ENCODE data around the gene TCTN2.

The TCTN2 gene

DNA sequence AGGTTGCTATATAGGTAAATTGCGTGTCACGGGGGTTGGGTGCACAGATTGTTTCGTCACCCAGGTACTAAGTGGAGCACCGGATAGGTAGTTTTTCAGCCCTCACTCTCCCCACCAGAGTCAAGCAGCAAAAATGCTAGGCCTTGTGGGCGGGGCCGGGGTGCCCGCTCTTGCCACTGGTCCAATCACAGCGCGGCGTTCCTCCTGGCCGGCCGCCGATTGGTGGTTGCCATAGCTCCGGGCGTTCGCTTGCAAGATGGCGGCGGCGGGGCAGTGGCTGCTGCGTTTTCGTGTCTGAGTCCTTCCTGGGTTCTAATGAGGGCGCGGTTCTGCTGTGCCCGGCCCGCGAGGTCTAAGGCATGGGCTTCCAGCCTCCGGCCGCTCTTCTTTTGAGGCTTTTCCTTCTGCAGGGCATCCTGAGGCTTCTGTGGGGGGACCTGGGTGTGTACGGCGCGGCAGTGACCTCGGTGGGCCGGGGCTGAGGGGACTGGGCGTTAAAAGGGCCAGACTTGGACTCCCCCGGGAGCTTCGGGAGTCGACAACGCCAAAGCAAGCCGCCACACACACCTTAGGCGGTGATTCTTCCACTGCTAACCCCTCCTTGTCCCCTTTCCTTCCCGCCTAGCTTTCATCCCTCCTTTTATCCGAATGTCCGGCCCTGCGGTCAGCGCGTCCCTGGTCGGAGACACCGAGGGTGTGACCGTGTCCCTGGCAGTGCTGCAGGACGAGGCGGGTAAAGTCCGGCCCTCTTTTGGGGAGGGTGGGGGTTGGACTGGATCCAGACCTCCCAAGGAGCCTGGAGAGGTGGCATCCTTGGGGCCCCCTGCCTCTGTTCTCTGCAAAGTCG lies at the start of gene TCTN2:
Gene TCTN2 (plus strand): TSS at position 232 of the 847 bp plus-strand sequence. CDS start 128 bp downstream, at position 360.
- Histone ChIP-seq H3K4me3 (ENCODE audit: low read depth, low read length) (peak within 1 kb of the TSS; percentile 86), H3K27ac (peak within 1 kb of the TSS; percentile 55), H3K36me3 (ENCODE audit: control insufficient read depth, insufficient read depth, low read length) (no peaks in the 10 kb centered on the region), H3K79me2 (no peaks in the 10 kb centered on the region), H3K4me1 (no peaks in the 10 kb centered on the region), H3K4me2 (ENCODE audit: low read length) (peak within 1 kb of the TSS; percentile 99), H3K27me3 (ENCODE audit: control insufficient read depth, insufficient read depth, low read length) (no peaks in the 10 kb centered on the region), H3K9ac (peak within 1 kb of the TSS; percentile 87), H3K9me3 (ENCODE audit: control insufficient read depth, low read length) (no peaks in the 10 kb centered on the region), H2AFZ (peak within 1 kb of the TSS; percentile 98)
- TF ChIP-seq, protein P1, sequence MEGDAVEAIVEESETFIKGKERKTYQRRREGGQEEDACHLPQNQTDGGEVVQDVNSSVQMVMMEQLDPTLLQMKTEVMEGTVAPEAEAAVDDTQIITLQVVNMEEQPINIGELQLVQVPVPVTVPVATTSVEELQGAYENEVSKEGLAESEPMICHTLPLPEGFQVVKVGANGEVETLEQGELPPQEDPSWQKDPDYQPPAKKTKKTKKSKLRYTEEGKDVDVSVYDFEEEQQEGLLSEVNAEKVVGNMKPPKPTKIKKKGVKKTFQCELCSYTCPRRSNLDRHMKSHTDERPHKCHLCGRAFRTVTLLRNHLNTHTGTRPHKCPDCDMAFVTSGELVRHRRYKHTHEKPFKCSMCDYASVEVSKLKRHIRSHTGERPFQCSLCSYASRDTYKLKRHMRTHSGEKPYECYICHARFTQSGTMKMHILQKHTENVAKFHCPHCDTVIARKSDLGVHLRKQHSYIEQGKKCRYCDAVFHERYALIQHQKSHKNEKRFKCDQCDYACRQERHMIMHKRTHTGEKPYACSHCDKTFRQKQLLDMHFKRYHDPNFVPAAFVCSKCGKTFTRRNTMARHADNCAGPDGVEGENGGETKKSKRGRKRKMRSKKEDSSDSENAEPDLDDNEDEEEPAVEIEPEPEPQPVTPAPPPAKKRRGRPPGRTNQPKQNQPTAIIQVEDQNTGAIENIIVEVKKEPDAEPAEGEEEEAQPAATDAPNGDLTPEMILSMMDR (IDR thresholded peaks at IDR 0.05) = no peak

DNA sequence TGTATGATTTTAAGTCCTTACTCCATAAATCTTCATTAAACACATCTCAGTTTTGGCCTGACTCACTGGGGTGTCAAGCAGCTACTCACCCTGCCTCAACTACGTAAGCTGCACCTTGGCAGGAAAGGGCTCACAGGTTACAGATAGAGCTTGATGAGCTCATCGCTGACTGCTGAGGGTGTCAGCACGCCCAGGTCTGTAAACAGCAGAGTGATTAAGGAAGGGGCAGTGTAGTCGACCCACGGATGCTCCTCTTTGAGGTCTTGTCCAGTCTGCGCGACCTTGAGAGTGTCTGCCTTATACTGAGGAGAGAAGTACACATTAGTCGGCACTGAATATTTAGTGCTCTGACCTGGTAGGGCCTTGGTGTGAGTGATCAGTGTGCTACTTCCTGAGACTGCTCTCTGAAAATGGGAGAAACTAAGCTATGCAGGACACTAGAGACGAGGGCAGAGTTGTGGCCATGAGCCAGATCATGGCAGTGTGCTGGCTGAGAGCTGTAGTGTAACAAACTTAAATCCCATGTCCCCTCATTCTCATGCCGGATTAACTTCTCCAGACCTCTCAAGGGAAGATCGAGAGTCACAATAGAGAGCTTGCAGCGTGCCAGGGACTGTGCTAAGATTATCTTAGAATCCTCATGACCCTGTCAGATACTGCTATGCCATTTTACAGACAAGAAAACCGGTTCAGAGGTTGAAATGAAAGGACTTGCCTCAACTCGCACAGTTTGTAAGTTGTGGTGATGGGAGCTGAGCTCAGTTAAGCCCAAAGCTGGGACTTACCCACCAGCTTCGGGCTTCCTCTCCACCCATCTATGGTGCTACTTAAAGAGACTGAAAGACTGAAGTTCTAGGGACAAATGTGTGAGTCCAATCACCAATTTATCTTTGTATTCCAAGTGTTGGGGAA lies 49.0 kb upstream of the TCTN2 start:
- H3K9ac ChIP-seq = no peak overlapping the region
- no peaks in the 10 kb centered on the region for H3K36me3 ChIP-seq (ENCODE audit: control insufficient read depth, insufficient read depth, low read length)
- no peaks in the 10 kb centered on the region for H3K9me3 ChIP-seq (ENCODE audit: control insufficient read depth, low read length)
- H2AFZ ChIP-seq = no peak overlapping the region
- no peaks in the 10 kb centered on the region for H3K79me2 ChIP-seq
- H3K4me2 ChIP-seq (ENCODE audit: low read length) = no peak overlapping the region
- H3K4me3 ChIP-seq (ENCODE audit: low read depth, low read length) = no peak overlapping the region
- no peak overlapping the region for H3K27ac ChIP-seq
- H3K27me3 ChIP-seq (ENCODE audit: control insufficient read depth, insufficient read depth, low read length) = no peaks in the 10 kb centered on the region
- TF ChIP-seq, protein P1 (IDR thresholded peaks at IDR 0.05) = no peak
- H3K4me1 ChIP-seq = no peaks in the 10 kb centered on the region

DNA sequence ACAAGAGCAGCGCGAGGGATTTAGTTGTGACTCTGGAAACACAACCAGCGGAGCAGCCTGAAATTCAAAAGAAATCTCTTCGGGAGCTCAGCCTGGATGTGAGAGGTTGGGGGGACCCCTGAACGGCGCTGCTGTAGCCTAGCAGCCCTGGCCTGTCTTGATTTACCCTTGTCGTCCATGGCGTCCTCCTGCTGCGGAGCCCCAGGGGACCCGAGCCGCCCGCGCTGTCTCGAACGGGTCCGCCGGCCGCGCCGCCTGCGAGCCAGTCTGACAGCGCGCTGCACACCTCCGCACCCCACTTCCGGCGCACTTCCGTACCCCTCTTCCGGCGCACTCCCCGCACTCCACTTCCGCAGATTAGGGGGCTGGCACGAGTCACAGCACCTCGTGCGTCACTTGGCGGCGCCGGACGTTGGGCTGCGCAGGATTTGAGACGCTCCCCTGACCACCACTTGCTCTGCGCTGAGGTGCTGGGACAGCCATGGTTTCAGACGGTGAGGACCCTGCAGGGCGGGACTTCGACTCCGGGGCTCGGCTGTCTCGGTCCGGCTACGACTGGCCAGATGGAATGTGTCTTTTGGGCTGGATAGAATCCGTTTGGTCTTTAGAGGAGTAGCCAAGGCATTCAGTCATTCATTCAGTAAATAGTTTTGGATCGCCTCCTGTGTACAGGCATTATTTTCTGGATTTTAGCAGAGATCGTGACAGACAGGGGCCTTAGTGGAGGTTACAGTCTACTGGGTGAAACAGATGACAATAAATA lies 37.4 kb upstream of the TCTN2 start, which contains the start of the genes EIF2B1 and GTF2H3:
Gene EIF2B1 (minus strand): TSS at position 308 of the 763 bp plus-strand sequence. CDS start 129 bp downstream, at position 179.
Gene GTF2H3 (plus strand): TSS at position 451 of the 763 bp plus-strand sequence. CDS start 31 bp downstream, at position 482.
- H3K36me3 ChIP-seq (ENCODE audit: control insufficient read depth, insufficient read depth, low read length) = no peaks in the 10 kb centered on the region
- peak within 1 kb of the TSS; percentile 80 for H3K27ac ChIP-seq
- H3K4me2 ChIP-seq (ENCODE audit: low read length) = peak within 1 kb of the TSS; percentile 68
- TF ChIP-seq, protein P1 (IDR thresholded peaks at IDR 0.05) = no peak
- H3K9ac ChIP-seq = peak within 1 kb of the TSS; percentile 38
- H3K79me2 ChIP-seq = peaks cover 5% of the 10 kb centered on the region
- no peaks in the 10 kb centered on the region for H3K9me3 ChIP-seq (ENCODE audit: control insufficient read depth, low read length)
- H2AFZ ChIP-seq = peak within 1 kb of the TSS; percentile 93
- H3K4me3 ChIP-seq (ENCODE audit: low read depth, low read length) = peak within 1 kb of the TSS; percentile 68
- H3K27me3 ChIP-seq (ENCODE audit: control insufficient read depth, insufficient read depth, low read length) = no peaks in the 10 kb centered on the region
- H3K4me1 ChIP-seq = peaks cover 3% of the 10 kb centered on the region

DNA sequence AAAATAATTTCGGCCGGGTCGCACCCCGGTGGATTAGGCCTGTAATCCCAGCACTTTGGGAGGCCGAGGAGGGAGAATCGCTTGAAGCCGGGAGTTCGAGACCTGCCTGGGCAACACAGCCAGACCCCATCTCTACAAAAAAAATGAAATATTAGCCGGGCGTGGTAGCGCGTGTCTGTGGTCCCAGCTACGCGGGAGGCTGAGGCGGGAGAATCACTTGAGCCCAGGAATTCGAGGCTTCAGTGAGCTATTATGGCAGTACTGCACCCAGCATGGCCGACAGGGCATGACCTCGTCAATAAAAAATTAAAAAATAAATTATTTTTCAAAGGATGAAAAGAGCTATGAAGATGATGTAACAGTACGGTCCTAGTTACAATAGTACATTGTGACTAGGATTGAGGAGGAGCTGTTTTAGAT lies 36.8 kb upstream of the TCTN2 start:
- peak overlapping the region; percentile 68 for H3K4me2 ChIP-seq (ENCODE audit: low read length)
- H2AFZ ChIP-seq = peak overlapping the region; percentile 93
- H3K9ac ChIP-seq = peak overlapping the region; percentile 38
- TF ChIP-seq, protein P1 (IDR thresholded peaks at IDR 0.05) = no peak
- no peaks in the 10 kb centered on the region for H3K36me3 ChIP-seq (ENCODE audit: control insufficient read depth, insufficient read depth, low read length)
- peaks cover 3% of the 10 kb centered on the region for H3K4me1 ChIP-seq
- H3K9me3 ChIP-seq (ENCODE audit: control insufficient read depth, low read length) = no peaks in the 10 kb centered on the region
- H3K79me2 ChIP-seq = peaks cover 5% of the 10 kb centered on the region
- peak overlapping the region; percentile 68 for H3K4me3 ChIP-seq (ENCODE audit: low read depth, low read length)
- no peaks in the 10 kb centered on the region for H3K27me3 ChIP-seq (ENCODE audit: control insufficient read depth, insufficient read depth, low read length)
- H3K27ac ChIP-seq = peak overlapping the region; percentile 80

All from parathyroid adenoma (tissue), 2 donors.